ENCODE results near the gene PCDHGB2.
"Not testable (repeated sequence)": the region's sequence is repeated elsewhere in the genome, so short reads cannot be mapped to it uniquely, and the experiment has no call there.

PCDHGB2 gene

DNA sequence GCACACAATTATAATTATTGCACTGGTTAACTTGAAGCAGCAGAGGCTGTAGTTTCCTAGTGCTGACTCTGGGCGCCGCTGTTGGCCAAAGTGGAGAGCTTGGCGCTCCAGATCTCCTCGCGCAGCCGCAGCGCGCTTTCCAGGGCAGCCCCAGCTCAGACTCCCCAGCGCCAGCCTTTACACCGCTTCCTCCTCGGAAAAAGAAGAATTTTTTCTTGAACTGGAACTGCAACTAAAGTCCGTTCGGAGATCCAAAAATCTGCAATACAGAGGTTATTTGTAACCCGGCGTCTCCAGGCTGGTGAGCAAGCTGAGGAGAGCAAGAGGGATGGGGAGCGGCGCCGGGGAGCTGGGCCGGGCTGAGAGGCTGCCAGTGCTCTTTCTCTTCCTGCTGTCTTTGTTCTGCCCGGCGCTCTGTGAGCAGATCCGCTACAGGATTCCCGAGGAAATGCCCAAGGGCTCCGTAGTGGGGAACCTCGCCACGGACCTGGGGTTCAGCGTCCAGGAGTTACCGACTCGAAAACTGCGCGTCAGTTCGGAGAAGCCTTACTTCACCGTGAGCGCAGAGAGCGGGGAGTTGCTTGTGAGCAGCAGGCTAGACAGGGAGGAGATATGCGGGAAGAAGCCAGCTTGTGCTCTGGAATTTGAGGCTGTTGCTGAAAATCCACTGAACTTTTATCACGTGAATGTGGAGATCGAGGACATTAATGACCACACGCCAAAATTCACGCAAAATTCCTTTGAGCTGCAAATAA is 27.9 kb downstream of the PCDHGB2 start, which contains the start of gene PCDHGB4:
Gene PCDHGB4, plus strand, starts transcription at position 142 of the 755 bp plus-strand sequence. Its CDS starts 187 bp downstream, at position 329.
- DNase-seq, result not testable (repeated sequence)

DNA sequence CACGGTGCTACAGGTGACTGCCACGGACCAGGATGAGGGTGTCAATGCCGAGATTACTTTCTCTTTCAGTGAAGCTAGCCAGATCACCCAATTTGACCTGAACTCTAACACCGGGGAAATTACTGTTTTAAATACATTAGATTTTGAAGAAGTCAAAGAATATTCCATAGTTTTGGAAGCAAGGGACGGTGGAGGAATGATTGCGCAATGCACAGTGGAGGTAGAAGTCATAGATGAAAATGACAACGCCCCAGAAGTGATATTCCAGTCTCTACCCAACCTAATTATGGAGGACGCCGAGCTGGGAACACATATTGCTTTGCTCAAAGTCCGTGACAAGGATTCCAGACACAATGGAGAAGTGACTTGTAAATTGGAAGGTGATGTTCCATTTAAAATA is 28.9 kb downstream of the PCDHGB2 start:
- no peak for DNase-seq

DNA sequence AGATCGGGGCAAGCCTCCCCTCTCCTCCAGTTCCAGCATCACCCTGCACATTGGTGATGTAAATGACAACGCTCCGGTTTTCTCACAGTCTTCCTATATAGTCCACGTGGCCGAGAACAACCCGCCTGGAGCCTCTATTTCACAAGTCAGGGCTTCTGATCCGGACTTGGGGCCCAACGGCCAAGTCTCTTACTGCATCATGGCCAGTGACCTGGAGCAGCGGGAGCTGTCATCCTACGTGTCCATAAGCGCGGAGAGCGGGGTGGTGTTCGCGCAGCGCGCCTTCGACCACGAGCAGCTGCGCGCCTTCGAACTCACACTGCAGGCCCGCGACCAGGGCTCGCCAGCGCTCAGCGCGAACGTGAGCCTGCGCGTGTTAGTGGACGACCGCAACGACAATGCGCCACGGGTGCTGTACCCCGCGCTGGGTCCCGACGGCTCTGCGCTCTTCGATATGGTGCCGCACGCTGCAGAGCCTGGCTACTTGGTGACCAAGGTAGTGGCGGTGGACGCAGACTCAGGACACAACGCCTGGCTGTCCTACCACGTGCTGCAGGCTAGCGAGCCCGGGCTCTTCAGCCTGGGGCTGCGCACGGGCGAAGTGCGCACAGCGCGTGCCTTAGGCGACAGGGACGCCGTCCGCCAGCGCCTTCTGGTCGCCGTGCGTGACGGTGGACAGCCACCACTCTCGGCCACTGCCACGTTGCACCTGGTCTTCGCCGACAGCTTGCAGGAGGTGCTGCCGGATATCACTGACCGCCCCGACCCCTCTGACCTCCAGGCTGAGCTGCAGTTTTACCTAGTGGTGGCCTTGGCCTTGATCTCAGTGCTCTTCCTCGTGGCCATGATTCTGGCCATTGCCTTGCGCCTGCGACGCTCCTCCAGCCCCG is 29.6 kb downstream of the PCDHGB2 start:
- DNase-seq, result no peak

DNA sequence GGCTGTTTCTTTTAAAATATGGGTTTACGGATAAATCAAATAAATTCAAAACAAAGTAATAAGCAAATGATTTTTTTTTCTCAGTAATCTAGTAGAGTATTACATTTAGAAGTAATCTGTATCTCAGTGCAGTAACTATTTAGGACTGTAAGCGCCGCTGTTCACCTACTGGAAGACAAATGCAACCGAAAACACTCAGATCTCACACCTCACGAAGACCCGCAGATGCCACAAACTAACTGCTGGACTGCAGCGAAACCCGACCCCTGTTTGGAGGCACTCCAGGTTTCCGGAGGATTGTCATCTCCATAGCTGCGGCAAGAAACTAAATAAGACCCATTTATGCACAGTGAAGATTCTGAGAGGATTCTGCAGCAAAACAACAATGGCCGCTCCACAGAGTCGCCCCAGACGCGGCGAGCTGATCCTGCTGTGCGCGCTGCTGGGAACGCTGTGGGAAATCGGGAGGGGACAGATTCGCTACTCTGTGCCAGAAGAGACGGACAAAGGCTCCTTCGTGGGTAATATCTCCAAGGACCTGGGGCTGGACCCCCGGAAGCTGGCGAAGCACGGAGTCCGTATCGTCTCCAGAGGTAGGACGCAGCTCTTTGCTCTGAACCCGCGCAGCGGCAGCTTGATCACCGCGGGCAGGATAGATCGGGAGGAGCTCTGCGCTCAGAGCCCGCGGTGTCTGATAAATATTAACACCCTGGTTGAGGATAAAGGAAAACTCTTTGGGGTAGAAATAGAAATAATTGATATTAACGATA is 32.8 kb downstream of the PCDHGB2 start, which contains the start of gene PCDHGA8:
Gene PCDHGA8, plus strand, starts transcription at position 205 of the 770 bp plus-strand sequence. Its CDS starts 181 bp downstream, at position 386.
- DNase-seq, result no peak

DNA sequence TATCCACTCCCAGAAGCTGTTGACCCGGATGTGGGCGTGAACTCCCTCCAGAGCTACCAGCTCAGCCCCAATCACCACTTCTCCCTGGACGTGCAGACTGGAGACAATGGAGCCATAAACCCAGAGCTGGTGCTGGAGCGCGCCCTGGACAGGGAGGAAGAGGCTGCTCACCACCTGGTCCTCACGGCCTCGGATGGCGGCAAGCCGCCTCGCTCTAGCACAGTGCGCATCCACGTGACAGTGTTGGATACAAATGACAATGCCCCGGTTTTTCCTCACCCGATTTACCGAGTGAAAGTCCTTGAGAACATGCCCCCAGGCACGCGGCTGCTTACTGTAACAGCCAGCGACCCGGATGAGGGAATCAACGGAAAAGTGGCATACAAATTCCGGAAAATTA is 33.5 kb downstream of the PCDHGB2 start:
- no peak for DNase-seq

GRCh38 chr5:141394401-141395187 is 34.8 kb downstream of the PCDHGB2 start:
- not testable (repeated sequence) for DNase-seq

DNA sequence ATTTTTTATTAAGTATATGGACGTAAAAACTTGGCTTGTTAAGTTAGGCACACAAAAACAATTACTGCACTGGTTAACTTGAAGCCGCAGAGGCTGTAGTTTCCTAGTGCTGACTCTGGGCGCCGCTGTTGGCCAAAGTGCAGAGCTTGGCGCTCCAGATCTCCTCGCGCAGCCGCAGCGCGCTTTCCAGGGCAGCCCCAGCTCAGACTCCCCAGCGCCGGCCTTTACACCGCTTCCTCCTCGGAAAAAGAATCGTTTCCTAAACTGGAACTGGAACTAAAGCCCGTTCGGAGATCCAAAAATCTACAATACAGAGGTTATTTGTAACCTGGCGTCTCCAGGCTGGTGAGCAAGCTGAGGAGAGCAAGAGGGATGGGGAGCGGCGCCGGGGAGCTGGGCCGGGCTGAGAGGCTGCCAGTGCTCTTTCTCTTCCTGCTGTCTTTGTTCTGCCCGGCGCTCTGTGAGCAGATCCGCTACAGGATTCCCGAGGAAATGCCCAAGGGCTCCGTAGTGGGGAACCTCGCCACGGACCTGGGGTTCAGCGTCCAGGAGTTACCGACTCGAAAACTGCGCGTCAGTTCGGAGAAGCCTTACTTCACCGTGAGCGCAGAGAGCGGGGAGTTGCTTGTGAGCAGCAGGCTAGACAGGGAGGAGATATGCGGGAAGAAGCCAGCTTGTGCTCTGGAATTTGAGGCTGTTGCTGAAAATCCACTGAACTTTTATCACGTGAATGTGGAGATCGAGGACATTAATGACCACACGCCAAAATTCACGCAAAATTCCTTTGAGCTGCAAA is 38.2 kb downstream of the PCDHGB2 start, which contains the start of gene PCDHGB5:
Gene PCDHGB5, plus strand, starts transcription at position 192 of the 796 bp plus-strand sequence. Its CDS starts 181 bp downstream, at position 373.
- not testable (repeated sequence) for DNase-seq

DNA sequence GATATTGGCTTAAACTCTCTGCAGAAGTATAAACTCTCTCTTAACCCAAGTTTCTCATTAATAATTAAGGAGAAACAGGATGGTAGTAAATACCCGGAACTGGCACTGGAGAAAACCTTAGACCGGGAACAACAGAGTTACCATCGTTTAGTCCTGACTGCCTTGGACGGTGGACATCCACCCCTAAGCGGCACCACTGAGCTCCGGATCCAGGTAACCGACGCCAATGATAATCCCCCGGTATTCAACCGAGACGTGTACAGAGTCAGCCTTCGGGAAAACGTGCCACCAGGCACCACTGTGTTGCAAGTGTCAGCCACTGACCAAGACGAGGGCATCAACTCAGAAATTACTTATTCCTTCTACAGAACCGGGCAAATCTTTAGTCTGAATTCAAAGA is 38.8 kb downstream of the PCDHGB2 start:
- no peak for DNase-seq

GRCh38 chr5:141399555-141400258 is 39.9 kb downstream of the PCDHGB2 start:
- no peak for DNase-seq

DNA sequence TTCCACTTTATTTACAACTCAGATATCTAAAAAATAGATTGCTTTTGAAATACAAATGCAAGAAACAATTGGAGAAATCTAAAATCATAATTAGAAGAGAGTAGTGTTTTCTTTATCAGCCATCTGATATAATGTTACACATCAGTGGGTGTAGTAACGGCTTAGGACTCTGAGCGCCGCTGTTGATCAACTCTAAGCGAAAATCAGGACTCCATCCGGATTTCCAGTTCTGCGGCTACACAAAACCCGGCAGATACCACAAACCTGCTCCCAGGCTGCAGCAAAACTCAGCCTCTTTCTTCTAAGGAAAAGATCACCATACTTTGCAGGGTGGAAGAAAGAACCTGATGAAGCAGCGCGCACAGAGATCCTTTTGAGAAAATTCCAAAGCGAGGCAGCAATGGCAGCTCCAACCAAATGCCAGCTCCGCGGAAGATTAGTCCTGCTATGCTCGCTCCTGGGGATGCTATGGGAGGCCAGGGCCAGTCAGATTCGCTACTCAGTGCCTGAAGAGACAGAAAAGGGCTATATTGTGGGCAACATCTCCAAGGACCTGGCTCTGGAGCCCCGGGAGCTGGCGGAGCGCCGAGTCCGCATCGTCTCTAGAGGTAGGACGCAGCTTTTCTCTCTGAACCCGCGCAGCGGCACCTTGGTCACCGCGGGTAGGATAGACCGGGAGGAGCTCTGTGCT is 42.9 kb downstream of the PCDHGB2 start, which contains the start of gene PCDHGA9:
Gene PCDHGA9, plus strand, starts transcription at position 226 of the 691 bp plus-strand sequence. Its CDS starts 175 bp downstream, at position 401.
- DNase-seq, result no peak

GRCh38 chr5:141403387-141403786 is 43.6 kb downstream of the PCDHGB2 start:
- no peak for DNase-seq

GRCh38 chr5:141407790-141408505 is 48.2 kb downstream of the PCDHGB2 start, which contains the start of gene PCDHGB6:
TSS of gene PCDHGB6 (plus strand) at chr5:141408021. CDS start at chr5:141408203, 182 bp downstream.
- DNase-seq, result not testable (repeated sequence)

GRCh38 chr5:141409598-141410306 is 50.0 kb downstream of the PCDHGB2 start:
- no peak for DNase-seq

DNA sequence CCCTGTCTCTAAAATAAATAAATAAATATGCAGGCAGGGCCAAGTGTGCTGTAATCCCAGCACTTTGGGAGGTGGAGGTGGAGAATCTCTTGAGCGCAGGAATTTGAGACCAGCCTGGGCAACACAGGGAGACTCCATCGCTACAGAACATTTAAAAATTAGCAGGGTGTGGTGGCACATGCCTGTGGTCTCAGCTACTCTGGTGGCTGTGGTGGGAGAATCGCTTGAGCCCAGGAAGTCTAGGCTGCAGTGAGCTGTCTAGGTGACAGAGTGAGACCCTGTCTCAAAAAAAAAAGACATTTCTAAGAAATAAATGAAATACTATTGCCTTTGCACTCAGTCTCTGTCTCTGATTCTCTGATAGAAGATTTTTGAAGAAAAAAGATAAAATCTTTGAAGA is 51.8 kb downstream of the PCDHGB2 start:
- DNase-seq, result no peak

All from activated CD4-positive, alpha-beta T cell treated with anti-CD3 and anti-CD28 coated beads for 4 hours (primary cell).